Activated CD4-positive, alpha-beta T cell treated with anti-CD3 and anti-CD28 coated beads, Interleukin-2, amount 50 U/mL, for 16 hours (primary cell): Measurements from ENCODE around the gene RNF43.
"Not testable (repeated sequence)": the region's sequence is repeated elsewhere in the genome, so short reads cannot be mapped to it uniquely, and the experiment has no call there.

Experiments used
- DNase-seq: peaks from one replicate; pipeline ENCODE4 v3.0.0-alpha.2; 2020

Gene RNF43

GRCh38 chr17:58403311-58403710, 14.0 kb downstream of the RNF43 start:
- no peak for DNase-seq

GRCh38 chr17:58402679-58403078, 14.7 kb downstream of the RNF43 start:
- no peak for DNase-seq

DNA sequence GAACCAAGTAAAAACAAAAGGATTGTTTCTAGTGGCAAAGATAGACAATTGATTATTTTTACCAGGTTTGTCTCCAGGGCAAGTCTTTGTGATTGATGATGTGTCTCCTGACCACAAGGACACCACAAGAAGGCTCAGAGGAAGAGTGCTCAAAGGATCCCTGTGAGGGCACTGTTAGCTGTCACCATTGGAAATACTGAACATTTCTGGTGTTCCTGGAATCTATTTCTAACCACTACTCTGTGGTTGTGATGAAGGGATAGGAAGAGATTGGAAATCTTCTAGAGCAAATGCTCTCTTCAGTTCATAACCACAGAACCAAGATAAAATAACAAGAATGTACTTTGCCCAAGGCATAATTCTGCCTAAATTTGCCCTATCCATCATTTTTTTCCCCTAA, 15.3 kb downstream of the RNF43 start:
- DNase-seq, result peak; percentile 48

DNA sequence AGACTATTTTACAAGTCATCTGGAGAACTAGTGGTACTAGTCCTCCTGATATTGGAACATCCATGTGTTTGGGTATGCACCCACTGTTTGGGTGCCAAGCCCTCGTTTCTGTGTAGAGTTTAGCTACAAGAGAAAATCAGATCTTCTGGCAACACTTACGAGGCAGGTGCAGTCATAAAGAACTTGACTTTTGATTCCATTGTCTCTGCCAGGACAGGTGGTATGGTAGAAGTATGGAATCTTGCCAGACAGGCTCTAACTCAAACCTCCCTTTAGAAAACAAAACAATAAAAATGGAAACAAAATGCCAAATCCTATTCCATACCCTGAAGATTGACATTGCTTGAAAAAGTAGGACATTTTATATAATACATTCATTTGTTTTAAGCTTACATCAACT, 16.0 kb downstream of the RNF43 start:
- DNase-seq, result no peak

GRCh38 chr17:58400826-58401225, 16.5 kb downstream of the RNF43 start:
- no peak for DNase-seq

DNA sequence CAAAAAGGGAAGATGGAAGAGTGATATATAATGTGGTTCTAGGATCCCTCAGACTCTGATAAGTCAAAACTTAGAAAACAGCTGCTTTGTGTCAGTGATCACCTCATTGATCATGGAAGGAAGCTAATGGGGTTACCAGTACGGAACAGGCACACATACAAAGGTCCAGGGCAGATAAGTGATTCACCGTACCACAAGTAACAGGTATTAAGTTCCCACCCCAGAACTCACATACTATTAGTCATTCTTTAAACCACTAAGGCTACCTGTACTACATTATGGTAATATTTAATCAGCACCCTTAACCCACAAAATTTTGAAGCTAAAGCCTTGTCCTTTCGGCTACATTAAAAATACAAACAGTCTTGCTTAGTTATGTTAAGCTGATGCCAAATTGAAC, 17.4 kb downstream of the RNF43 start:
- no peak for DNase-seq

GRCh38 chr17:58398574-58399266, 18.6 kb downstream of the RNF43 start:
- no peak for DNase-seq

- not testable (repeated sequence) for DNase-seq
Measured at GRCh38 chr17:58397421-58397820, 19.9 kb downstream of the RNF43 start.

- DNase-seq, result no peak
Measured at GRCh38 chr17:58396173-58396572, 21.2 kb downstream of the RNF43 start.

- no peak for DNase-seq
Measured at GRCh38 chr17:58394534-58395223, 22.7 kb downstream of the RNF43 start.

- DNase-seq, result no peak
Measured at GRCh38 chr17:58391302-58391984, 25.9 kb downstream of the RNF43 start.

- DNase-seq, result no peak
Measured at GRCh38 chr17:58390884-58391283, 26.4 kb downstream of the RNF43 start.

GRCh38 chr17:58388302-58389190, 28.8 kb downstream of the RNF43 start:
- no peak for DNase-seq

- no peak for DNase-seq
Measured at GRCh38 chr17:58387834-58388233, 29.5 kb downstream of the RNF43 start.

DNA sequence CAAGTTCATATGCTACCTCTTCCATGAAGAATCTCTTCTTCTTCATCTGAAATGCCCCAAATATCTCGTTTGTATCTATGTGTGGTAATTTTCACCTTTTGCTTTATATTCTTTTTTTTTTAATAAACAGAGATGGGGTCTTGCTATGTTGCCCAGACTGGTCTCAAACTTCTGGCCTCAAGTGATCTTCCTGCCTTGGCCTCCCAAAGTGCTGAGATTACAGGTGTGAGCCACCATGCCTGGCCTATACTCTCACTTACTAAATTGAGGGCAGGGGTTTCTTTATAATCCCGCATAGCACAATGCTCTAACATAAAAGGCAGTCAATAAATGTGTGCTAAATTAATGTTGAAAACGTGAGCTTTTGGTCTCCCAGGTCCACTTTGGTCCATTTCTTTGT, 30.6 kb downstream of the RNF43 start:
- no peak for DNase-seq

DNA sequence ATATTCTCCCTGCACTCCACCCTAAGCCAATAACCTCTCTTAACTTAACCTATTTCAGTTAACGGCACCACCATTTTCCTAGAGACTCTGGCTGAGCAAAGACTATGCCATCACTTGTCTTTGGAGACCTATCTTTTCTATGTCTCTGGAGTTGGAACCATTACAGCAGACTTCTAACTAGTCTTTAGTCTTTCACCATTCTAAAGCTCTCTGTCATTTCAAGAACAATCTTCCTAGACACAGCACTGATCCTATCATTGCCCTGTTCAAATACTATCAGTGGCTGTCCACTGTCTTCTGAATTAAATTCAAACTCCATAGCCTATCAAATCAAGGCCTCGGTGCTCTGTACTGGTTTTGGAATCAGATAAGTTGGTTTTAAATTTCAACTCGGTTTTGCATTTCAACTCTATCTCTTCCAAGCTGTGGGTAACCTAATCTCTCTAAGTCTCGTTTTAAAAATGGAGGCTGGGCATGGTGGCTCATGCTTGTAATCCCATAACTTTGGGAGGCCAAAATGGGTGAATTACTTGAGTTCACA, 31.9 kb downstream of the RNF43 start:
- no peak for DNase-seq

- DNase-seq, result no peak
Measured at GRCh38 chr17:58384897-58385296, 32.4 kb downstream of the RNF43 start.

DNA sequence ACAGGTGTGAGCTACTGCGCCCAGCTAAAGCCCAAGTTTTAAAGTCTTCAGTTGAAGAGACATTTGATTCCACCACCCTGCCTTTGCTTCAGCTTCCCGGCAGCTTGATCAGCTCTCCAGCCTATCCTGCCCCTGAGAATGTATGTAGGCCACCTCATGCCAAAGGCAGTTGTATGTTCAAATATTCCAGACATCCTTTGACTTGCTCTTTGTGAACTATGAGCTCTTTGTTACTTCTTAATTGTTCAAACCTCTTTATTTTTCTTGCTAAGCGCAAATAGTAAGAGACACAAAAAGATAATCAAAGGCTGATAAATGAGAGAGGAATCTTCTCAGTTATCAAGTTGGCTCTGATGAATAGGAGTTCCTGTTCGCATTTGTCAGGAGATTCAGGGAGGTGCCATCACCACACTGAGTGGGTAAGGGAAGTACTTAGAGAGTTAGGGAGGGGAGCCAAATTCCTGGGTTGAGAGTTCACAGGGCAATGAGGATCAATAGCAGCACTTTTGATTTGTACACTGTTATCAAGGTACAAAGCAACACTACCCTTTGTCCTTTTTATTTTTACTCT, 33.4 kb downstream of the RNF43 start:
- DNase-seq, result no peak

- no peak for DNase-seq
Measured at GRCh38 chr17:58382872-58383242, 34.5 kb downstream of the RNF43 start.

DNA sequence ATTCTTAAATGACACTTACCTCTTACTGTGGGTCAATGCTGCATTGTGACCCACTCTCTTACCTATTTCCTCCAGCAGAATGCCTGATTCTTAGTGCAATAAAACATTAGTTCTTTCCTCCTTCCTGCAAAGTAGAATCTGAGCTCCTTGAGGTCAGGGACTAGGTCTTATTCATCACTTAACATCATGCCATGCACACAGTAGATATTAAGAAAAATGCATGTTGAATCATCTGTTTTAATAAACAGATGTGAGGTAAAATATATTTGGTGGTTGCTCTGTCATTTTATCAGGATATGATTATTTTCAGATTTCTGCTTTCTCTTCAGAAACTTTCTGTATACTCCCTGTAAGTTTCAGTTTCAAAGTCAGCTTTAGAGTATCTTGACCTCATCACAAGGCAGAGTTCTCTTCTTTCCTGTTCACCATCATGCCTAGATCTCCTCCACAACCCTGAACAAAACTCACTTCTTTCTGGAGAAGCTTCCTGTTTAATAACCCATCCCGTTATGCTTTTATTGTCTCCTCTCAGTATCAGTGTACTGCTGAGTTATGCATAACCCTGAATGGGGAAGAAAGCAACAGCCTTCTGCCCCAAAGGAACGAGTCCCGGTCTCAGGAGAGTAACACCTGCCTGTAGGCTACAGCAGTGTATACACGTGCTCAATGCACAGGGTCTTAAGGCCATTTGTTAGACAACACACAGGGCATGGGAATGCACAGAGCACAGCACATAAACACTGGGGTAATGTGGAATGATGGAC, 35.0 kb downstream of the RNF43 start:
- peak; percentile 43 for DNase-seq

DNA sequence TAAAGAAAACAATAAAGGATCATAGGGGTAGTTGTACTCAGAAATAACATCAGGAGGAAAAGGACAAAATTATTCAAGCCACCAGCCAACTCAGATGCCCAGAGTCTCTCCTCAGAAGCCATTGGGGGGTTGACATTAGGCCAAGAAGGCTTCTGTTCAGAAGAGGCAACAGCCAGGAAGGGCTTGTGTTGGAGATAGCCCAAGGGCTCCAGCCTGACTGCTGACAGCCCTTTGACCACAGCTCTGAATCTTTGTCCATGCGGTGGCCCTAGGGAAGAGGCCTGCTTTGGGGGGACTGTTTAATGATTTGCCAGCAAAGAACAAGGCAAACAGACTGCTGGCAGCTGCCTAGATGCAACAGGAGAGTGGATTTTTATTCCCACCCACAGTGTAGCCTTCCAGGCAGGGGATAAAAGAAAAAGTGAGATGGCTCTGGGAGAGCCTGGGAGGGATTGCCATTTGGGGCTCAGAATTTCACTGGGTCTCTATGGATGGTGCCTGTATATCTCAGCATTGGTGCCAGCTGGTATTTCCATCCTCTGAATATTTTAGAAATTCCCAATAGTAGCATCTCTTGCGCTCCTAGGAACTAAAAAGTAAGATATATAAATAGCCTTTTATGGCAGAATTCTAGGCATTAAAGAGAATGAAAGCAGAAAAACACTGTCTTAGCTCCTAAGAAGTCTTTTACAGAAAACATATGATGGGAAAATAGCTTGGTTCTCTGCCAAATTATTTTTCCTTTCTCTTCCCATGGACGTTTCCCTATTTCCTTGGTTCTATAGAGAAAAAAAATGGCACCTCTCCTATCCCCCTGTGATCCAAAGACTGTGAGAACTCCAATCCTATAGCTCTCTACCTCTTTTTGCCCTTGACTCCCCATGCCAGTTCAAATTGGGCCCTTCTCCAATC, 36.0 kb downstream of the RNF43 start:
- no peak for DNase-seq
